ENCODE data around the gene MALT1. TPM values are rescaled to one million over a fixed set of nuclear protein-coding genes. Genes with fewer than 3 reads are reported as not detected.

The MALT1 gene
- total and polyA plus RNA-seq, 2 donors (not counting 1 experiment from before 2014, with no cell fraction given): 18.0 to 25.5 TPM

- Histone ChIP-seq H4K20me1 (ENCODE audit: control insufficient read depth, extremely low read depth, insufficient read depth, low read length) (no peaks in the 10 kb centered on the region), H3K79me2 (ENCODE audit: control insufficient read depth, insufficient read depth, low read length) (no peaks in the 10 kb centered on the region)
Observed at GRCh38 chr18:58697146-58697545, 25.9 kb downstream of the MALT1 start.

GRCh38 chr18:58698701-58699193 lies 27.5 kb downstream of the MALT1 start:
- Histone ChIP-seq H3K27me3 (ENCODE audit: control insufficient read depth, insufficient read depth, low read length) (no peaks in the 10 kb centered on the region), H3K27ac (ENCODE audit: insufficient read depth, low read length) (no peak overlapping the region), H3K9ac (ENCODE audit: insufficient read depth, low read length) (no peak overlapping the region), H3K9me3 (ENCODE audit: control insufficient read depth, insufficient read depth, low read depth, low read length) (no peaks in the 10 kb centered on the region), H4K20me1 (ENCODE audit: control insufficient read depth, extremely low read depth, insufficient read depth, low read length) (no peaks in the 10 kb centered on the region), H3K4me3 (replicated peaks in 1 of 4; ENCODE audit: control extremely low read depth in 1 of 4, insufficient read depth in 1 of 4, low read depth in 3 of 4, low read length in 4 of 4) (no peak overlapping the region), H3K4me2 (ENCODE audit: extremely low read depth, insufficient read depth, low read length) (no peak overlapping the region), H3K4me1 (ENCODE audit: control insufficient read depth, extremely low read depth, insufficient read depth, low read length) (no peaks in the 10 kb centered on the region), H3K36me3 (ENCODE audit: control insufficient read depth, insufficient read depth, low read length) (peaks cover 4% of the 10 kb centered on the region), H2AFZ (ENCODE audit: low read length) (no peak overlapping the region), H3K79me2 (ENCODE audit: control insufficient read depth, insufficient read depth, low read length) (no peaks in the 10 kb centered on the region)
- no peak for TF ChIP-seq CTCF (conservative IDR thresholded peaks at IDR 0.05 in 1 of 2, IDR thresholded peaks at IDR 0.05 in 1 of 2; ENCODE audit: low read depth in 1 of 2, low read length in 2 of 2)
- TF ChIP-seq EZH2 (IDR thresholded peaks at IDR 0.05; ENCODE audit: low read length, missing control alignments): no peak
- DNase-seq (ENCODE audit: low read depth in 2 of 2): no peak

More at GRCh38 chr18:58697146-58697545, 25.9 kb downstream of the MALT1 start:
- Histone ChIP-seq H3K36me3 (ENCODE audit: control insufficient read depth, insufficient read depth, low read length) (peaks cover 4% of the 10 kb centered on the region), H3K4me2 (ENCODE audit: extremely low read depth, insufficient read depth, low read length) (no peak overlapping the region), H3K4me3 (replicated peaks in 1 of 4; ENCODE audit: control extremely low read depth in 1 of 4, insufficient read depth in 1 of 4, low read depth in 3 of 4, low read length in 4 of 4) (no peak overlapping the region), H3K9ac (ENCODE audit: insufficient read depth, low read length) (no peak overlapping the region), H2AFZ (ENCODE audit: low read length) (no peak overlapping the region), H3K9me3 (ENCODE audit: control insufficient read depth, insufficient read depth, low read depth, low read length) (no peaks in the 10 kb centered on the region), H3K27me3 (ENCODE audit: control insufficient read depth, insufficient read depth, low read length) (no peaks in the 10 kb centered on the region), H3K27ac (ENCODE audit: insufficient read depth, low read length) (no peak overlapping the region), H3K4me1 (ENCODE audit: control insufficient read depth, extremely low read depth, insufficient read depth, low read length) (no peaks in the 10 kb centered on the region)
- TF ChIP-seq CTCF (conservative IDR thresholded peaks at IDR 0.05 in 1 of 2, IDR thresholded peaks at IDR 0.05 in 1 of 2; ENCODE audit: low read depth in 1 of 2, low read length in 2 of 2) (no peak), EZH2 (IDR thresholded peaks at IDR 0.05; ENCODE audit: low read length, missing control alignments) (no peak)
- DNase-seq (ENCODE audit: low read depth in 2 of 2): peak in 1 of 2 donors; percentile 42

- no peaks in the 10 kb centered on the region for H4K20me1 ChIP-seq (ENCODE audit: control insufficient read depth, extremely low read depth, insufficient read depth, low read length)
- no peaks in the 10 kb centered on the region for H3K9me3 ChIP-seq (ENCODE audit: control insufficient read depth, insufficient read depth, low read depth, low read length)
- H3K27ac ChIP-seq (ENCODE audit: insufficient read depth, low read length): no peak overlapping the region
- no peak overlapping the region for H2AFZ ChIP-seq (ENCODE audit: low read length)
- no peaks in the 10 kb centered on the region for H3K79me2 ChIP-seq (ENCODE audit: control insufficient read depth, insufficient read depth, low read length)
- no peaks in the 10 kb centered on the region for H3K27me3 ChIP-seq (ENCODE audit: control insufficient read depth, insufficient read depth, low read length)
- DNase-seq (ENCODE audit: low read depth in 2 of 2): peak in 1 of 2 donors; percentile 8
- H3K9ac ChIP-seq (ENCODE audit: insufficient read depth, low read length): no peak overlapping the region
- no peak overlapping the region for H3K4me2 ChIP-seq (ENCODE audit: extremely low read depth, insufficient read depth, low read length)
- TF ChIP-seq EZH2 (IDR thresholded peaks at IDR 0.05; ENCODE audit: low read length, missing control alignments): no peak
- no peak for TF ChIP-seq CTCF (conservative IDR thresholded peaks at IDR 0.05 in 1 of 2, IDR thresholded peaks at IDR 0.05 in 1 of 2; ENCODE audit: low read depth in 1 of 2, low read length in 2 of 2)
- H3K4me1 ChIP-seq (ENCODE audit: control insufficient read depth, extremely low read depth, insufficient read depth, low read length): no peaks in the 10 kb centered on the region
- H3K4me3 ChIP-seq (replicated peaks in 1 of 4; ENCODE audit: control extremely low read depth in 1 of 4, insufficient read depth in 1 of 4, low read depth in 3 of 4, low read length in 4 of 4): no peak overlapping the region
- peaks cover 4% of the 10 kb centered on the region for H3K36me3 ChIP-seq (ENCODE audit: control insufficient read depth, insufficient read depth, low read length)
Observed at GRCh38 chr18:58699551-58699950, 28.3 kb downstream of the MALT1 start.
